ENCODE data around the gene CAST.
"Not testable (repeated sequence)": the region's sequence is repeated elsewhere in the genome, so short reads cannot be mapped to it uniquely, and the experiment has no call there.

Gene CAST

GRCh38 chr5:96714450-96714849, 52.3 kb downstream of the CAST start:
- DNase-seq: peak; percentile 52

DNA sequence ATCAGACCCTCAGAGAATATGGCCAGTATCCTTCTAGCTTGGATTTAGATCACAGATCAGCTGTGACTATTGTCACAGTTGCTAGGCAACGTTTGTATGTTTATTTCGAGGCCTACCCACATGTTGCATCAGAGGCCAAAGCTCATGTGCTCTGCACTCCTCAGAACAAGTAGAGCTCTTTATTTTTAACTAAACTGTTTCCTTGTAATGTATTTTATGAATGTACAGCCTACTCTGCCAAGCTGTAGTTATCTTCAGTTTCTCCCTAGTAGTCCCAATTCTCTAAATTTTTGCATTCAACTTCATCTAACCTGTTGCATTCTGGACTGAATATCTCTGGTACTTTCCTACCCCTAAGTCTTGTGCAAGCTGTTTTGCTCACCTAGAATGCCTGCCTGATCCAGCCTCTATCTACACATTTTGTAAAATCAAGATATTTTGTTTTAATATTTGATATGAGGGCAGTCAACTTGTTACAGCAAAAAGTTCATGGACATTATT, 52.8 kb downstream of the CAST start:
- peak; percentile 54 for DNase-seq

GRCh38 chr5:96716007-96716406, 53.8 kb downstream of the CAST start:
- no peak for DNase-seq

DNA sequence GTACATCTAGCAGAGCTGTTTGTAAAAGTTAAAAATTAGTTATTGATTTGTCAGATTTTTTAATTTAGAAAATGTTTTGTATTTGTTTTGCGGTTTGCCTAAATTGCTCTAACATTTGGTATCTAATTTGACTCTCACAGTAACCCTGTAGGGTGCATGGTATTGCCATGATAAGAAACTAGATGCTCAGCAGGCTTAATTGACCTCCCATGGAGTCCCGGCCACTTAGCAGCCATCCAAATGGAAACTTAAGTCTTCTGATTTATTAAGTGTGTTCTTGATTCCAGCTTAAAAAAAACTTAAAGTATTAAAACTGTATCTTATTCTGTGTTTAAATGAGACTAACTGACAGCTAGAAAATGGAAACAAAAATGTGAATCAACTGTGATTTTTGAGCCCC, 54.5 kb downstream of the CAST start:
- no peak for DNase-seq

DNA sequence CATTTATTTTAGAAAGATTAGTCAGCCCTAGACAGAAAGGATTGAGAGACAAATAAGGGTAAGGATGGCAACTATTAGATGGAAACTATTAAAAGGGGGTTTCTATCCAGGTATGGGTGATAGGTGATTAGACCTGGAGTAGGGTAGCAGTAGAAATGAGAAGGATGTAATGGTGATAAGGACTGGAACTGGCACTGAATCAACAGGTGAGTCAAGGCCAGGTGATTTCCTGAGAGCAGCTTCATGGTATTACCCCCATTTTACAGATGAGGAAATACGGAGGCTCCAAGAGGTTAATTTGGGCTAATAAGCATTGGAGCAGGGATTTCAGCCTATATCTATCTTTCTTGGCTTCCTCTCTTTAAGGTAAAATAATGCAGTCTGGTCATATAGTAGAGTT, 55.7 kb downstream of the CAST start:
- no peak for DNase-seq

DNA sequence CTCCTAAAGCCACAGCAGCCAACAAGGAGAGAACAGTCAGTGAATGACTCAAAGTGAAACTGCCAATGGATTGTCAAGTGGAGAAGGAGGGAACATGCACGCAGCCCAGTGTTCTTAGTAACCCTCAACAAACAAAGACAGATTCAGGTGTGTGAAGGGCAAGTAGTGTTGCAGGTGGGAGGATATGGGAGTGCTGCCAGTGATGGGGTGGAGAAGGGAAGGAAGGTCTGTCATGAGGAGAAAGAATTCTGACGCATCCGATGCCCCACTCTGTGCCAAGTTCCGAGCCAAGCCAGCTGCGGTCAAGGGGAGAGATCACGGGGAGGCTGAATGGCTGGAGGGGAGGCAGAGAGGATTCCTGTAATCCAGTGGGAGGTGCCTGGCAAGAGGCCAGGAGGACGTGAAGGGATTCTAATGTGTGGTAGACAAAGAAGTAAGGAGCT, 56.5 kb downstream of the CAST start:
- no peak for DNase-seq

DNA sequence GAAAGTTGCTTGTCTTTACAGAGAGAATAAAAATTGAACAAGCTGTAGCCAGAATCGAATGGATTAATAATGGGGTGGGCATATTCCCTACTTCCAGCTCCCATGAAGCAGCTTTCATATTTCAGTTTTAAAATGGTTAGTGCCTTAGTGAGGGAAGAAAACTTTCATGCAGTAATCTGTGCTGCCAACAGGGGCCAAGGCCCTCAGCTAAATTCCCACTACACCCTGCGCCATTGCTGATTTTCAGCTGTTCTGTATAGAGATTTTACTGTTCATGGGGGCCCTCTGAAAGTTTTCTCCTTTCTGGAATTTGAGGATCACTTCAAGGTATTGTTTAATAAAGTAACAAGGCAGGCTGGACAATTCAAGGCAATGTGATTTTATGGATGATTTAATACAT, 58.2 kb downstream of the CAST start:
- DNase-seq: no peak

GRCh38 chr5:96721351-96721977, 59.3 kb downstream of the CAST start:
- DNase-seq: no peak

DNA sequence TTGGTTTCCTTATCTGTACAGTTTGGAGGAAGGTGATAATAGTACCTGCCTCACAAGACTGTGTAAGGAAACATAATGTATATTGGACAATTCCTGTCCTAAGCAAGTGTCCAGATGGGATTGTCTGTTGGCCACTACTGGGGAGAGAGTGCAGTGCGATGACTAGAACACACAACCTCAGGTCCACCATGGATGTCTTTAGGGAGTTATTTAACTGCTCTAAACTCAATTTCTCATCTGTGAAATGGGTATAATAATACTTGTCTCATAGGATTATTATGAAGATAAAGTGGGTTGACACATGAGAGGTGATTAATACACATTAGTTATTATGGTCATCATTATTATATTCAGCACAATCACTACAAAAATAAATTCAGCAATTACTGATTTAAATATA, 63.1 kb downstream of the CAST start:
- DNase-seq: no peak

DNA sequence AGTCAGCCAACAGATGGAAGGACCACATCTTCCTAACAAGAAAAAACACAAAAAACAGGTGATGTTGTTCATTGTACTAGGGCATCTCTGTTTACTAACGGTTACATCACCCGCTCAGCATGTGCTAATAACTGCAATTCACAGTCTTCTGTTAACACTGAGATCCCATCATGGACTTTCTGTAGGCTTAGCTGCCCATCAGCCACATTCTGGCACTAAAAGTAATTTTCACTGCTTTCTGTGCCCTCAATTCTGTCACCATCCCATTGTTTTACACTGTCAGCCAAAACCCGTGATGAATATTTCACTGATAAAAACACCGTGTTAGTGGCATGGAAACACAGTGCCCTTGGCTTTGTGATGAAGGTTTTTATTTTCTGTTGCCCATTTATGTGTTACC, 64.6 kb downstream of the CAST start:
- DNase-seq: no peak

GRCh38 chr5:96729156-96729555, 67.0 kb downstream of the CAST start:
- no peak for DNase-seq

GRCh38 chr5:96730586-96730985, 68.4 kb downstream of the CAST start:
- DNase-seq: no peak

DNA sequence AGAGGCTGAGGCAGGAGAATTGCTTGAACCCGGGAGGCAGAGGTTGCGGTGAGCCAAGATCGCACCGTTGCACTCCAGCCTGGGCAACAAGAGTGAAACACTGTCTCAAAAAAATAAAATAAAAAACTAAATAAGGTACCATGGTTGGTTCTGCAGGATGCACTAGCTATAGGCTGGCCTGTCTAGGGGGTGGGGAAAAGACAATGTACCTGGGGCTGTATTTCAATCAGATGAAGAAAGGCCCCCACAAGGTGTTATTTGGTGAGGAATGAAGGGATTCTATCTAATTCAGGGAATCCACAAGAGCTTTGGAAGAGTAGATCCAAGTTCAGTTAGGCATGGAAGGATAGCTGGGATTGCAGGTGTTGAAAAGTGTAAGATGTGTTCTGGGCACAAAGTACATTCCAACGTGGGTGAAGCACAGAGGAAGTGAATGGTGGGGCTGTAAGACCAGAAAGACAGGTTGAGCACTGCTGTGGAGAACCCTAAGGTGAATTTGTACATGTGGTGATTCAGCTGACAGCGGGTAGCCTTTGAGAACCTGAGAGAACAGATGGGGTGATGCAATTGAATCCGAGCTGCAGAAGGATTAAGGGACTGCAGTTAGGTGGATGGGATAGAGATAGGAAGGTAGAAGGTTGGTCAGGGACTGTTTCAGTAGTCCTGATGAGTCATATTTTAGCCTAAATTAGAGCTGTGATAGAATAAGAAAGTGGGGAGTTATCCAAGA, 71.8 kb downstream of the CAST start:
- no peak for DNase-seq

DNA sequence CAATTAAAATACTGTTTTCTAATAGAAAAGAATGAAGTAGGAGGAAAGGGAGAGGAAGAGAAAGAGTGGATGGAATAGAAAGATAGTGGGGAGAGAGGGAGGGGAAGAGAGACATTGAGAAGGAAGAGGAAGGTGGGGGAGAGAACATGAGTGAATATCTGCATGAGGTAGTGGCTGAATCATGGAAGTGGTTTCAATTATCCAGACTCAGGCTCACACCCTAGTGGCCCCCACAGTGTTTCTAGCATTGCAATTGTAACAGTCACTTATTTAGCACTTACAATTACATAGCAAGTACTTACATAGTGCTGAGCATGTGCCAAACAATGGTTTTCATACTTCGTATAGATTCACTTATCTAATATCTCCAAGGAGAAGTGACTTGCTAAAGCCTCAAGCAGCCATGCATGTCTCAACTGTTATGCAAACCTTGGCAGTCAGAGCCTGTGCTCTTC, 72.7 kb downstream of the CAST start:
- DNase-seq: peak; percentile 54

- no peak for DNase-seq
Observed at GRCh38 chr5:96736937-96737336, 74.8 kb downstream of the CAST start.

DNA sequence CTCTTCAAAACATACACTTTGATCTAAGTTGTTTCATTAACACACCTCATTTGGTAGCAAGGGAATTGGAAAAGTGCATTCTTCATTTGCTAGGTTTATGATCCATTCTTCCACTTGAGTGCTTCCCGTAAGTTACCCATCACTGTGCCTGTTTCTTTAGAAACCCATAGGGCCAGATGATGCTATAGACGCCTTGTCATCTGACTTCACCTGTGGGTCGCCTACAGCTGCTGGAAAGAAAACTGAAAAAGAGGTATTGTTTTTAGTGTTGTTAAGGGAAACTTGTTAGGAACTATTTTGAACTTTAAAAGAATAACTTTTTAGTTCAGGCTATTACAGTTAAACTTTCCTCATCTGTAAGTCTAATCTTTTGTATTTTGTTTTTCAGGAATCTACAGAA, 78.9 kb downstream of the CAST start:
- DNase-seq: no peak

DNA sequence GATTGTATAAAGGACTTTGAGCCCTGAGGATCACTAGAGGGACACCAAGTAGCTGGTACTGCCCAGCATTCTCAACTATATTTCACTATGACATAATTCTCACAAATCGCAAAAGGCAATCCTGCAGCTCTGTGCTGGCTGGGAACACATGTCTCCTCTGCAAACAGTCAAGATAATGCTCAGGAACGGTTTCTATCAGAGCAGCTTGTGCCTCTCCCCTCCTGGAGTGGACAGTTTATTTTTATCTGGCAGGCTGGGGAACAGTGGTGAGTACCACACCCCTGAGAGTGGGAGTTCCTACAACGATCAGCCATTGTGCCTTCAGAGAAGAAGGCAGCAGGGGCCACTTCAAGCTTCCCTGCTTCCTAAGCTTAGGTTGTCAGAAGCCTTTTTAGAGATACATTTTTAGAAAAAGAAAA, 79.7 kb downstream of the CAST start:
- no peak for DNase-seq

- DNase-seq: no peak
Observed at GRCh38 chr5:96742538-96742937, 80.4 kb downstream of the CAST start.

GRCh38 chr5:96743065-96743768, 81.0 kb downstream of the CAST start:
- peak; percentile 67 for DNase-seq

GRCh38 chr5:96743805-96744204, 81.6 kb downstream of the CAST start:
- DNase-seq: no peak

- DNase-seq: not testable (repeated sequence)
Observed at GRCh38 chr5:96744218-96744617, 82.0 kb downstream of the CAST start.

- no peak for DNase-seq
Observed at GRCh38 chr5:96745025-96745424, 82.8 kb downstream of the CAST start.

GRCh38 chr5:96745844-96746531, 83.8 kb downstream of the CAST start:
- DNase-seq: no peak
